ENCODE data around the gene IL3RA.

The IL3RA gene

DNA sequence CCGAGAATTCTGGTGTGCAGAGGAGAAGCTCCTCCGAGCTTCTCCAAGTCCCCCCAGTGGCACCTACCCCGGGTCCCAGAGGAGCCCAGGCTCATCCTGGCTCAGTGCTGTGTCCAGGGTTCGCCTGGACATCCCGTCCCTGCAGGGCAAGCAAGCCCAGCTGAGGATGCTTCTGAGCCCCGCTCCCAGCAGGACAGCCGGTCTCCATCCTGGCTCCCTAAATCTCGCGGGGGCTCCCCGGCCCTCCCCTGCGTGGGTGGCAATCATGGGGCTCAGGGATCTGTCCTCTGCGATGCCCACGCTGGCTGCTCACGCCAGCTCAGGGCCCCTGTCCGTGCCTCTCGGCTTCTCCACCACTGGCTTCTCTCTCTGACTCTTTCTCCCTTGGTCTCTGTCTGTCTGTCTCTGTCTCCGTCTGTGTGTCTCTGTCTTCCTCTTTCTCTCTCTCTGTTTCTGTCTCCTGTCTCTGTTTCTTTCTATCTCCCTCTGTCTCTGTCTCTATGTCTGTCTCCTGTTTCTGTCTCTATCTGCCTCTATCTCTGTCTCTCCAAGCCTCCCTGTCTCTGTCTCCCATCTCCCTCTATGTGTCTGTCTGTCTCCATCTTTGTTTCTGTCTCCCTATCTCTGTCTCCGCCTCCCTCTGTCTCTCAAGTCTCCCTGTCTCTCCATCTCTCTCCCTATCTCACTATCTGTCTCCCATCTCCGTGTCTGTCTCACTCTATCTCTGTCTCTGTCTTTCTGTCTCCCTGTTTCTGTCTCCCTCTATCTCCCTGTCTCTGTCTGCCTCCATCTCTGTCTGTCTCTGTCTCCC, 83.2 kb downstream of the IL3RA start:
- in situ Hi-C loops (cut with HindIII; ENCODE audit: low sequenced_read_pairs) = no loop called here

DNA sequence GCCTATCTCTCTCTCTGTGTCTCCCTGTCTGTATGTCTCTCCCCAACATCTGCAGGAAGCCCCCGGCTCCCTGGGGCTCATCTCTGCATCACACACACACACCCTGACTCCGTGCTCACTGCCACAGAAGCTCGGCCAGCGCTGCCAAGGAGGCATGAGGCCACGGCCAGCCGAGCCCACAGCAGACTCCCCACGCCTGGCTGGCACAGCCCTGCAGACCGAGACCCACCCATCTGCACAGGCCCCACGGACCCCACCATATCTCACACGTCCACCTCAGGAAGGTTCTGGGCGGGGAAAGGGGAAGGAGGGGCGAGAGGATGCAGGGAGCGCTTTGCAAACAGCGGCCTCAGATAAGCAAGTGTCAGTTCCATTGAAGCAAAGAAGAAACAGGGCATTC, 83.8 kb downstream of the IL3RA start:
- no peak overlapping the region for H3K4me3 ChIP-seq (ENCODE audit: low read depth, low read length)
- in situ Hi-C loops (cut with HindIII; ENCODE audit: low sequenced_read_pairs) = no loop called here
- TF ChIP-seq, protein P1, sequence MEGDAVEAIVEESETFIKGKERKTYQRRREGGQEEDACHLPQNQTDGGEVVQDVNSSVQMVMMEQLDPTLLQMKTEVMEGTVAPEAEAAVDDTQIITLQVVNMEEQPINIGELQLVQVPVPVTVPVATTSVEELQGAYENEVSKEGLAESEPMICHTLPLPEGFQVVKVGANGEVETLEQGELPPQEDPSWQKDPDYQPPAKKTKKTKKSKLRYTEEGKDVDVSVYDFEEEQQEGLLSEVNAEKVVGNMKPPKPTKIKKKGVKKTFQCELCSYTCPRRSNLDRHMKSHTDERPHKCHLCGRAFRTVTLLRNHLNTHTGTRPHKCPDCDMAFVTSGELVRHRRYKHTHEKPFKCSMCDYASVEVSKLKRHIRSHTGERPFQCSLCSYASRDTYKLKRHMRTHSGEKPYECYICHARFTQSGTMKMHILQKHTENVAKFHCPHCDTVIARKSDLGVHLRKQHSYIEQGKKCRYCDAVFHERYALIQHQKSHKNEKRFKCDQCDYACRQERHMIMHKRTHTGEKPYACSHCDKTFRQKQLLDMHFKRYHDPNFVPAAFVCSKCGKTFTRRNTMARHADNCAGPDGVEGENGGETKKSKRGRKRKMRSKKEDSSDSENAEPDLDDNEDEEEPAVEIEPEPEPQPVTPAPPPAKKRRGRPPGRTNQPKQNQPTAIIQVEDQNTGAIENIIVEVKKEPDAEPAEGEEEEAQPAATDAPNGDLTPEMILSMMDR (IDR thresholded peaks at IDR 0.05; ENCODE audit: low read depth, low read length, missing control alignments) = no peak
- no peak for DNase-seq (ENCODE audit: low read depth)

More for the DNA sequence above, 83.2 kb downstream of the IL3RA start:
- no peak for DNase-seq (ENCODE audit: low read depth)
- no peak overlapping the region for H3K4me3 ChIP-seq (ENCODE audit: low read depth, low read length)
- TF ChIP-seq, protein P1 (IDR thresholded peaks at IDR 0.05; ENCODE audit: low read depth, low read length, missing control alignments) = no peak

DNA sequence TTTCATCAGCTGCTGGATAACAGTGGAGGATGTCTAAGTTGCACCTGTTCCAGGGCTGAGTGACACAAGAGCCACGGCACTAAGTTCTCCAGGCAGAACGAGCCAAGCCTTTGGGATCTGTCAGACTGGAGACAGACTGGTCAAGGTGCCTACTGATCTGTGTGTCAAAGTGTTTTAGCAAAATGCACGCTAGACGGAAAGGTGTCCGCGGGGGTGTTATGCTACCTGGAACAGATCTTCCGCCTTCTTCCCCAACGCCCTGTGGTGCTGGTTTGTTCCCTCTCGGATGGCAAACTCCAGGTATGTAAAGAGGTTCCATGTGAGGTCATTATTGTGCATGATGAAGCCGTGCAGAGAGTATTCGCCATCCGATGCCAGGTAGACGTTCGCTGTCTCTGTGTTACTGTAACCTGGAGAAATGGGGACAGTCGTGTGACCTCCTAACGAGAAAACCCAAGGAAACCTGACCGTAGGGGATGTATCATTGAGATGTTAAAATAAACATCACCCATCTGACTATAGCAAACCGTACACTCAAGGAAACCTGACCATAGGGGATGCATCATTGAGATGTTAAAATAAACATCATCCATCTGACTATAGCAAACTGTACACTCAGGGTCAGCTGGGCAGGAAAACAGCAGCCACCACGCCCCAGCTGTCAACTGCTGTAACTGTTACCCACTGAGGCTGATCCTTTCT, 85.0 kb downstream of the IL3RA start:
- no peak overlapping the region for H3K4me3 ChIP-seq (ENCODE audit: low read depth, low read length)
- TF ChIP-seq, protein P1 (IDR thresholded peaks at IDR 0.05; ENCODE audit: low read depth, low read length, missing control alignments) = no peak
- in situ Hi-C loops (cut with HindIII; ENCODE audit: low sequenced_read_pairs) = no loop called here
- DNase-seq (ENCODE audit: low read depth) = no peak

DNA sequence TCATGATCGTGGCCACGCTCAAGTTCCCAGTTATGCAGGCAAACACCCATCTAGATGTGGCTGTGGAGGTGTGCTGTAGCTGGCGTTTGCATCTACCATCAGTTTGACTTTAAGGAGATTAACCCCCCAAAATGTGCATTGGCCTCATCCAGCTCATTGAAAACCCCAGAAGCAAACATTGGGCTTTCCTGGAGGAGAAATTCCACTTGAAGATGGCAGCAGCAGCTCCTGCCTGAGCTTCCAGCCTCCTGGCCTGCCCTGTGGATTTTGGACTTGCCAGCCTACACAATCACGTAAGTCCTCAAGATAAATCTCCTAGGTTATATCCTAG, 85.5 kb downstream of the IL3RA start:
- TF ChIP-seq, protein P1 (IDR thresholded peaks at IDR 0.05; ENCODE audit: low read depth, low read length, missing control alignments) = no peak
- H3K4me3 ChIP-seq (ENCODE audit: low read depth, low read length) = no peak overlapping the region
- in situ Hi-C loops (cut with HindIII; ENCODE audit: low sequenced_read_pairs) = no loop called here
- no peak for DNase-seq (ENCODE audit: low read depth)

DNA sequence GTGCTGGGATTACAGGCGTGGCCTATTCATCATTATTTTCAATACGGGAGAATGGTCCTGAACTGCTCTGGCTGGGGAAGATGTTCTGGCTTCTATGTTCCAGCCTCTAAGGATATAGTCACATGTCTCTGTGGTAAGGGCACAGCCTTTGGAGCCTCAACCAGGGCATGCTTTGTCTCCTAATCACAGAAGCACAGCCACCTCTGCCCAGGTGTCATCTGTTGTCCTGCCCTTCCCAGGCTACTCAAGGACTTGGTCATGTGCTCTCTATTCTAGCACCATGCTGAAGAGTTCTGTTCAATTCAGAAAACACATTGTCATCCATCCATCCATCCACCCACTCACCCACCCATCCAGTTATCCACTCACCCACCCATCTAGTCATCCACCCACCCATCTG, 86.6 kb downstream of the IL3RA start:
- DNase-seq (ENCODE audit: low read depth) = no peak
- TF ChIP-seq, protein P1 (IDR thresholded peaks at IDR 0.05; ENCODE audit: low read depth, low read length, missing control alignments) = no peak
- no peak overlapping the region for H3K4me3 ChIP-seq (ENCODE audit: low read depth, low read length)
- in situ Hi-C loops (cut with HindIII; ENCODE audit: low sequenced_read_pairs) = no loop called here

DNA sequence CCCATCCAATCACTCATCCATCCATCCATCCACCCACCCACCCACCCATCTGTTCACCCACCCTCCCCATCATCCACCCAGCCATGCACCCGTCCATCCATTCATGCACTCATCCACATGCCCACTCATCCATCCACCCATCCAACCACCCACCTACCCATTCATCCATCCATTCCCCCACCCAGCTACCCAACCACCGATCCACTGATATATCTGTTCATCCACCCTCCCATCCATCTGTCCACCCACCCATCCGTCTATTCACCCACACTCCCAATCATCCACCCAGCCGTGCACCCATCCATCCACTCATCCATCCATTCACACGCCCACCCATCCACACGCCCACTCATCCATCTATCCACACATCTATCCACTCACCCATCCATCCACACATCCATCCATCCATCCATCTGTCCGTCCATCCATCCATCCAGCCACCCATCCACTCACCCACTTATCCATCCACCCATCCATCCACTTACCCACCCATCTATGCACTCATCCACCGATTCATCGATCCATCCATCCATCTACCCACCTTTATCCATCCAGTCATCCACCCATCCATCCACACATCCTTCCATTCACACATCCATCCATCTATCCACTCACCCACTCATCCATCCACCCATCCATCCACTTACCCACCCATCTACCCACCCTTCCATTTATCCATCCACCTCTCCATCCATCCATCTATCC, 87.7 kb downstream of the IL3RA start:
- TF ChIP-seq, protein P1 (IDR thresholded peaks at IDR 0.05; ENCODE audit: low read depth, low read length, missing control alignments) = no peak
- DNase-seq (ENCODE audit: low read depth) = no peak
- no peak overlapping the region for H3K4me3 ChIP-seq (ENCODE audit: low read depth, low read length)
- in situ Hi-C loops (cut with HindIII; ENCODE audit: low sequenced_read_pairs) = no loop called here
